Measurements from ENCODE around the gene CYP4F22. TPM values are rescaled to one million over a fixed set of nuclear protein-coding genes. Genes with fewer than 3 reads are reported as not detected.

The CYP4F22 gene
- total RNA-seq, 1 experiment from 2014 or later, result 78.3 TPM

DNA sequence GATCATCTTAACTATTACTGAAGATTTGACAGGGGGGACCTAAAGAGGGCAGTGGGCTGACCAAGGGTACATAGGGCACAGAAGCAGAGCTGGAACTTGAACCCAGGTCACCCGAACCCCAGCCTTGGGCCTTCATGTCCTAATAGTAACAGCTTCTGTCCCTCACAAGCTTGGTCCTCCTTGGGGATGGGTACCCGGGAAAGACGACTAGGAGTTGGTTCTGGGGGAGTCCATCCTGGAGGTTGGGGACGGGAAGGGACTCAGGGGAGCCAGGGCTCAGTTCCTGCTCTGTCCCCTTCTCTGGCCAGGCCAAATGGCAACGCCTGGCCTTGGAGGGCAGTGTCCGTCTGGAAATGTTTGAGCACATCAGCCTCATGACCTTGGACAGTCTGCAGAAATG, 67.1 kb downstream of the CYP4F22 start:
- TF ChIP-seq, protein P1, sequence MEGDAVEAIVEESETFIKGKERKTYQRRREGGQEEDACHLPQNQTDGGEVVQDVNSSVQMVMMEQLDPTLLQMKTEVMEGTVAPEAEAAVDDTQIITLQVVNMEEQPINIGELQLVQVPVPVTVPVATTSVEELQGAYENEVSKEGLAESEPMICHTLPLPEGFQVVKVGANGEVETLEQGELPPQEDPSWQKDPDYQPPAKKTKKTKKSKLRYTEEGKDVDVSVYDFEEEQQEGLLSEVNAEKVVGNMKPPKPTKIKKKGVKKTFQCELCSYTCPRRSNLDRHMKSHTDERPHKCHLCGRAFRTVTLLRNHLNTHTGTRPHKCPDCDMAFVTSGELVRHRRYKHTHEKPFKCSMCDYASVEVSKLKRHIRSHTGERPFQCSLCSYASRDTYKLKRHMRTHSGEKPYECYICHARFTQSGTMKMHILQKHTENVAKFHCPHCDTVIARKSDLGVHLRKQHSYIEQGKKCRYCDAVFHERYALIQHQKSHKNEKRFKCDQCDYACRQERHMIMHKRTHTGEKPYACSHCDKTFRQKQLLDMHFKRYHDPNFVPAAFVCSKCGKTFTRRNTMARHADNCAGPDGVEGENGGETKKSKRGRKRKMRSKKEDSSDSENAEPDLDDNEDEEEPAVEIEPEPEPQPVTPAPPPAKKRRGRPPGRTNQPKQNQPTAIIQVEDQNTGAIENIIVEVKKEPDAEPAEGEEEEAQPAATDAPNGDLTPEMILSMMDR (conservative IDR thresholded peaks at IDR 0.05; ENCODE audit: low read depth, low read length), result no peak
- no peak for TF ChIP-seq EZH2 (IDR thresholded peaks at IDR 0.05; ENCODE audit: borderline replicate concordance, low read depth, low read length, poor library complexity, severe bottlenecking)
- Histone ChIP-seq H3K9me3 (ENCODE audit: low read depth, low read length, poor library complexity, severe bottlenecking) (no peaks in the 10 kb centered on the region), H3K36me3 (ENCODE audit: insufficient read depth, low read length, poor library complexity, severe bottlenecking) (no peaks in the 10 kb centered on the region), H3K27me3 (replicated peaks; ENCODE audit: insufficient read depth, low read depth, low read length, poor library complexity) (no peaks in the 10 kb centered on the region), H3K4me1 (ENCODE audit: insufficient read depth, low read length, poor library complexity, severe bottlenecking) (no peaks in the 10 kb centered on the region), H3K27ac (ENCODE audit: low read depth, low read length, poor library complexity, severe bottlenecking) (no peak overlapping the region), H3K4me3 (ENCODE audit: low read depth, low read length, poor library complexity, severe bottlenecking) (no peak overlapping the region)
- ChIA-PET POLR2A (ENCODE audit: low non-redundant PET) (no interaction called here), CTCF (no interaction called here)
- no TSS peak for BruUV-seq (replicated peaks)
- DNase-seq (ENCODE audit: low spot score), result no peak
- intact Hi-C loops (cut with micrococcal nuclease; ENCODE audit: unreplicated experiment), result no loop called here

DNA sequence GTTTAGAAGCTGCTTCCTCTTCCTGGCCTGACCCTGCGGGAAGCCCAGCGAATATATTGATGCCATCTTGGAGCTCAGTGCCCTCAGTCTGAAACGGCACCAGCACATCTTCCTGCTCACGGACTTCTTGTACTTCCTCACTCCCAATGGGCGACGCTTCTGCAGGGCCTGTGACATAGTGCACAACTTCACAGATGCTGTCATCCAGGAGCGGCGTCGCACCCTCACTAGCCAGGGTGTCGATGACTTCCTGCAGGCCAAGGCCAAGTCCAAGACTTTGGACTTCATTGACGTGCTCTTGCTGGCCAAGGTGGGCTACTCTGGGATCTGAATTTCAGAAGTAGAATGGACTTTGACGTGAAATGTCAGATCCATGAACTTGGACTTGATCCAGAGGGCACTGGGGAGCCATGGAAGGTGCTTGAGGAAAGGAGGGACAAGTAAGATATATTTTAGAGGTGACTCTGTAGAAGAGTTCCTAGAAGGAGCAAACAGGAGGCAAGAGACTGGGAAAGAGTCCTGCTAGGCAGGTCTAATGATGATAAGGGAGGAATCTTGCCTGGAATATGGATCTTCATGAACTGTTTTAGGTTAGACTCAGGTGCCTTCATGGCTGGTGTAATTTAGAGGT, 68.3 kb downstream of the CYP4F22 start:
- H3K9me3 ChIP-seq (ENCODE audit: low read depth, low read length, poor library complexity, severe bottlenecking), result no peaks in the 10 kb centered on the region
- H3K27ac ChIP-seq (ENCODE audit: low read depth, low read length, poor library complexity, severe bottlenecking), result no peak overlapping the region
- DNase-seq (ENCODE audit: low spot score), result no peak
- no peaks in the 10 kb centered on the region for H3K4me1 ChIP-seq (ENCODE audit: insufficient read depth, low read length, poor library complexity, severe bottlenecking)
- peaks cover 4% of the 10 kb centered on the region for H3K27me3 ChIP-seq (replicated peaks; ENCODE audit: insufficient read depth, low read depth, low read length, poor library complexity)
- no peak overlapping the region for H3K4me3 ChIP-seq (ENCODE audit: low read depth, low read length, poor library complexity, severe bottlenecking)
- TF ChIP-seq EZH2 (IDR thresholded peaks at IDR 0.05; ENCODE audit: borderline replicate concordance, low read depth, low read length, poor library complexity, severe bottlenecking), result no peak
- TF ChIP-seq, protein P1 (conservative IDR thresholded peaks at IDR 0.05; ENCODE audit: low read depth, low read length), result no peak
- POLR2A ChIA-PET (ENCODE audit: low non-redundant PET), result no interaction called here
- intact Hi-C loops (cut with micrococcal nuclease; ENCODE audit: unreplicated experiment), result no loop called here
- CTCF ChIA-PET, result no interaction called here
- no peaks in the 10 kb centered on the region for H3K36me3 ChIP-seq (ENCODE audit: insufficient read depth, low read length, poor library complexity, severe bottlenecking)
- BruUV-seq (replicated peaks), result no TSS peak

DNA sequence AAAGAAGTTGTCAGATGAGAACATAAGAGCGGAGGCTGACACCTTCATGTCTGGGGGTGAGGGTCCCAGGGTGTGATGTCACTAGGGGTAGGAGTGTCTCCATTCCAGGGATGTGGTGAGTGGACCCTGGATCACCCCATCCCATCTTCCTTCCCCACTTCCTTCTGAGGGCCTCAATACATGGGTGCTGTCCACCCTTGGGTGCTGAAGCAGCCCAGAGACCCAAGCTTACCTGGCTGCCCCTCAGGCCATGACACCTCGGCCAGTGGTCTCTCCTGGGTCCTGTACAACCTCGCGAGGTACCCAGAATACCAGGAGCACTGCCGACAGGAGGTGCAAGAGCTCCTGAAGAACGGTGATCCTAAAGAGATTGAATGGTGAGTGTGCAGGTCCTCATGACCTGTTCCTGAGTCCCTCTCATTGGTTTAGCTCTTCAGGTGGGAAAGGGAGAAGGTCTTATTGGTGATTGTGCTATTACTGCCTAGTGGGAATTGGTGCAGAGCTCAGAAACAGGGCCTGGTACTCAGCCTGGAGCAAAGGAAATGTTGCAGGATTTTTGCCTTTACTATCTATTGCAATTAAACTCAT, 69.0 kb downstream of the CYP4F22 start:
- TF ChIP-seq EZH2 (IDR thresholded peaks at IDR 0.05; ENCODE audit: borderline replicate concordance, low read depth, low read length, poor library complexity, severe bottlenecking), result no peak
- TF ChIP-seq, protein P1 (conservative IDR thresholded peaks at IDR 0.05; ENCODE audit: low read depth, low read length), result no peak
- CTCF ChIA-PET, result no interaction called here
- intact Hi-C loops (cut with micrococcal nuclease; ENCODE audit: unreplicated experiment), result no loop called here

More for the DNA sequence above, 69.0 kb downstream of the CYP4F22 start:
- H3K9me3 ChIP-seq (ENCODE audit: low read depth, low read length, poor library complexity, severe bottlenecking), result no peaks in the 10 kb centered on the region
- no peaks in the 10 kb centered on the region for H3K4me1 ChIP-seq (ENCODE audit: insufficient read depth, low read length, poor library complexity, severe bottlenecking)
- no peak overlapping the region for H3K4me3 ChIP-seq (ENCODE audit: low read depth, low read length, poor library complexity, severe bottlenecking)
- POLR2A ChIA-PET (ENCODE audit: low non-redundant PET), result no interaction called here
- no TSS peak for BruUV-seq (replicated peaks)
- no peak overlapping the region for H3K27ac ChIP-seq (ENCODE audit: low read depth, low read length, poor library complexity, severe bottlenecking)
- H3K36me3 ChIP-seq (ENCODE audit: insufficient read depth, low read length, poor library complexity, severe bottlenecking), result no peaks in the 10 kb centered on the region
- DNase-seq (ENCODE audit: low spot score), result no peak
- peaks cover 9% of the 10 kb centered on the region for H3K27me3 ChIP-seq (replicated peaks; ENCODE audit: insufficient read depth, low read depth, low read length, poor library complexity)
